K562 (cell line): Measurements from ENCODE around the gene CNTN4. TPM values are rescaled to one million over a fixed set of nuclear protein-coding genes. Genes with fewer than 3 reads are reported as not detected.

Experiments
- CBX8 ChIP-seq: fragments of 200-600 bp; sonication (generic); IDR thresholded peaks from 2 replicates; pipeline ENCODE4 v1.6.1; 2012; ENCODE audit warnings: borderline replicate concordance, mixed run types, low read depth, mild to moderate bottlenecking, moderate library complexity, mixed read lengths, low read length, control low read depth, inconsistent platforms; ENCODE audit not compliant: poor library complexity, severe bottlenecking; ENCODE audit errors: extremely low read depth
- MCM5 ChIP-seq: fragments of 450-650 bp; IDR thresholded peaks from 2 replicates; pipeline ENCODE4 v1.6.1; 2016; ENCODE audit warnings: low read depth
- PHF8 ChIP-seq: fragments of 200-600 bp; sonication (generic); IDR thresholded peaks from 2 replicates; pipeline ENCODE4 v1.6.1; 2012; ENCODE audit warnings: mixed run types, mild to moderate bottlenecking, inconsistent platforms, low read length, moderate library complexity, borderline replicate concordance
- POU5F1 ChIP-seq: fragments of 150-350 bp; IDR thresholded peaks from 2 replicates; pipeline ENCODE4 v1.6.1; 2014; ENCODE audit warnings: borderline replicate concordance, low read length, low read depth, mild to moderate bottlenecking; ENCODE audit not compliant: partially characterized antibody
- PRPF4 ChIP-seq: fragments of 200-400 bp; formaldehyde crosslinking; IDR thresholded peaks from one replicate; pipeline ENCODE4 v1.6.1; 2017; ENCODE audit warnings: low read length, low read depth, mild to moderate bottlenecking; ENCODE audit not compliant: insufficient read depth, poor library complexity, severe bottlenecking
- PTTG1 ChIP-seq: fragments of 450-650 bp; IDR thresholded peaks from 2 replicates; pipeline ENCODE4 v1.6.1; 2016; ENCODE audit warnings: low read depth, mild to moderate bottlenecking, missing genetic modification characterization, missing compliant biosample characterization
- TBL1XR1 ChIP-seq, 2 experiments: IDR thresholded peaks; 2 replicates each; pipeline ENCODE4 v1.6.1; 2012; ENCODE audit warnings: improper control_type of control experiment in 2 of 2, low read length in 2 of 2, mild to moderate bottlenecking in 1 of 2
- ZNF224 ChIP-seq: sonication (generic); formaldehyde crosslinking; IDR thresholded peaks from 2 replicates; pipeline ENCODE4 v1.8.0; 2022; ENCODE audit warnings: mild to moderate bottlenecking, missing genetic modification reagents
- polyA plus RNA-seq, 8 experiments: library from polyadenylated mRNA; depleted of rRNA in 4 of 8; stranded (reverse) in 5 of 8; unstranded in 3 of 8; fragments of >200 nt; fragmentation: Nextera tagmentation in 2 of 8; fragmentation: Illumina TruSeq in 1 of 8; extraction: Ambion mirVana in 2 of 8; extraction: Trizol in 1 of 8; gene quantifications; 2 replicates each; pipeline versions ENCODE4 v1.2.1 to v1.2.3, GENCODE V29; 2011 to 2014; ENCODE audit warnings: inconsistent platforms in 1 of 8, missing spikeins in 1 of 8
- total RNA-seq, 7 experiments: library from RNA; depleted of rRNA in 6 of 7; stranded (reverse); fragments of >200 nt in 6 of 7; fragmentation: Illumina TruSeq in 2 of 7; extraction: Trizol in 2 of 7; gene quantifications; 2 replicates each; pipeline versions ENCODE4 v1.2.1 to v1.2.3, GENCODE V29; 2011 to 2021; ENCODE audit warnings: low replicate concordance in 1 of 7
- TF ChIP-seq, protein P1 (sequence below), 2 experiments: IDR thresholded peaks in 1 of 2; conservative IDR thresholded peaks in 1 of 2; 2 replicates each; pipeline ENCODE4 v1.6.1; 2016; ENCODE audit warnings: low read depth in 2 of 2, mild to moderate bottlenecking in 1 of 2, missing compliant biosample characterization in 1 of 2, missing genetic modification characterization in 1 of 2, moderate library complexity in 1 of 2
- TF ChIP-seq, protein P2 (sequence below): sonication (generic); formaldehyde crosslinking; IDR thresholded peaks from 2 replicates; pipeline ENCODE4 v1.8.1; 2023; ENCODE audit warnings: mild to moderate bottlenecking, missing genetic modification reagents
- TF ChIP-seq, protein P3 (sequence below): fragments of 150-350 bp; IDR thresholded peaks from 2 replicates; pipeline ENCODE4 v1.6.1; 2014; ENCODE audit warnings: low read depth, mild to moderate bottlenecking, low read length, borderline replicate concordance

The CNTN4 gene
- total and polyA plus RNA-seq, 9 of the 15 experiments (the other 6 are each of a cell fraction or from before 2014, with no cell fraction given), result not detected

DNA sequence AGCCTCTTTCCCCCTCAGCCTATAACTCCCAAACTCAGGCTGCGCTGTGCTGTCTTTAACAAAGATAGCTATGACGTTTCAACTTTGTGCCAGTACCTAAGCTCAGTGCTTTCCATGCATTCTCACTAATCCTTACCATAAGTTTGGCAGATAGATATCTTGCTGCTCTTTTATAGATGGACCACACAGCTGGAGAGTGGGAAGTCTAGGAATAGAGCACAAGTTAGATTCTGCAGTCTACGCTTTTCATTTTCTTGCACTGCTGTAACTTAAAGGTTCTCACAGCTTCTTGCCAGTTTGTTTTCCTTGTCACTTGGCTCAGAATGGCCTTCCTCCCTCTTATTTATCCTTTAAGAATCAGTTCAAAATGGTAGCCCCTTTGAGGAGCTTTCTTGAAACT is 468.8 kb downstream of the CNTN4 start (continued):
- TF ChIP-seq, protein P1, sequence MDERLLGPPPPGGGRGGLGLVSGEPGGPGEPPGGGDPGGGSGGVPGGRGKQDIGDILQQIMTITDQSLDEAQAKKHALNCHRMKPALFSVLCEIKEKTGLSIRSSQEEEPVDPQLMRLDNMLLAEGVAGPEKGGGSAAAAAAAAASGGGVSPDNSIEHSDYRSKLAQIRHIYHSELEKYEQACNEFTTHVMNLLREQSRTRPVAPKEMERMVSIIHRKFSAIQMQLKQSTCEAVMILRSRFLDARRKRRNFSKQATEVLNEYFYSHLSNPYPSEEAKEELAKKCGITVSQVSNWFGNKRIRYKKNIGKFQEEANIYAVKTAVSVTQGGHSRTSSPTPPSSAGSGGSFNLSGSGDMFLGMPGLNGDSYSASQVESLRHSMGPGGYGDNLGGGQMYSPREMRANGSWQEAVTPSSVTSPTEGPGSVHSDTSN (CRISPR knock-in tag; IDR thresholded peaks at IDR 0.05; ENCODE audit: low read depth), result no peak
- TF ChIP-seq, protein P1 (tag; conservative IDR thresholded peaks at IDR 0.05; ENCODE audit: low read depth), result no peak
- TF ChIP-seq TBL1XR1 (IDR thresholded peaks at IDR 0.05; ENCODE audit: low read length in 2 of 2) (no peak), PRPF4 (no peak), MCM5 (no peak), ZNF224 (no peak), PTTG1 (tag) (no peak), POU5F1 (no peak), PHF8 (no peak), CBX8 (no peak)
- TF ChIP-seq, protein P2, sequence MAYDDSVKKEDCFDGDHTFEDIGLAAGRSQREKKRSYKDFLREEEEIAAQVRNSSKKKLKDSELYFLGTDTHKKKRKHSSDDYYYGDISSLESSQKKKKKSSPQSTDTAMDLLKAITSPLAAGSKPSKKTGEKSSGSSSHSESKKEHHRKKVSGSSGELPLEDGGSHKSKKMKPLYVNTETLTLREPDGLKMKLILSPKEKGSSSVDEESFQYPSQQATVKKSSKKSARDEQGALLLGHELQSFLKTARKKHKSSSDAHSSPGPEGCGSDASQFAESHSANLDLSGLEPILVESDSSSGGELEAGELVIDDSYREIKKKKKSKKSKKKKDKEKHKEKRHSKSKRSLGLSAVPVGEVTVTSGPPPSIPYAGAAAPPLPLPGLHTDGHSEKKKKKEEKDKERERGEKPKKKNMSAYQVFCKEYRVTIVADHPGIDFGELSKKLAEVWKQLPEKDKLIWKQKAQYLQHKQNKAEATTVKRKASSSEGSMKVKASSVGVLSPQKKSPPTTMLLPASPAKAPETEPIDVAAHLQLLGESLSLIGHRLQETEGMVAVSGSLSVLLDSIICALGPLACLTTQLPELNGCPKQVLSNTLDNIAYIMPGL (CRISPR knock-in tag), result no peak
- TF ChIP-seq, protein P3, sequence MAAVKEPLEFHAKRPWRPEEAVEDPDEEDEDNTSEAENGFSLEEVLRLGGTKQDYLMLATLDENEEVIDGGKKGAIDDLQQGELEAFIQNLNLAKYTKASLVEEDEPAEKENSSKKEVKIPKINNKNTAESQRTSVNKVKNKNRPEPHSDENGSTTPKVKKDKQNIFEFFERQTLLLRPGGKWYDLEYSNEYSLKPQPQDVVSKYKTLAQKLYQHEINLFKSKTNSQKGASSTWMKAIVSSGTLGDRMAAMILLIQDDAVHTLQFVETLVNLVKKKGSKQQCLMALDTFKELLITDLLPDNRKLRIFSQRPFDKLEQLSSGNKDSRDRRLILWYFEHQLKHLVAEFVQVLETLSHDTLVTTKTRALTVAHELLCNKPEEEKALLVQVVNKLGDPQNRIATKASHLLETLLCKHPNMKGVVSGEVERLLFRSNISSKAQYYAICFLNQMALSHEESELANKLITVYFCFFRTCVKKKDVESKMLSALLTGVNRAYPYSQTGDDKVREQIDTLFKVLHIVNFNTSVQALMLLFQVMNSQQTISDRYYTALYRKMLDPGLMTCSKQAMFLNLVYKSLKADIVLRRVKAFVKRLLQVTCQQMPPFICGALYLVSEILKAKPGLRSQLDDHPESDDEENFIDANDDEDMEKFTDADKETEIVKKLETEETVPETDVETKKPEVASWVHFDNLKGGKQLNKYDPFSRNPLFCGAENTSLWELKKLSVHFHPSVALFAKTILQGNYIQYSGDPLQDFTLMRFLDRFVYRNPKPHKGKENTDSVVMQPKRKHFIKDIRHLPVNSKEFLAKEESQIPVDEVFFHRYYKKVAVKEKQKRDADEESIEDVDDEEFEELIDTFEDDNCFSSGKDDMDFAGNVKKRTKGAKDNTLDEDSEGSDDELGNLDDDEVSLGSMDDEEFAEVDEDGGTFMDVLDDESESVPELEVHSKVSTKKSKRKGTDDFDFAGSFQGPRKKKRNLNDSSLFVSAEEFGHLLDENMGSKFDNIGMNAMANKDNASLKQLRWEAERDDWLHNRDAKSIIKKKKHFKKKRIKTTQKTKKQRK, result no peak
